GM12892 (cell line): ENCODE measurements around the gene CNOT4.

Source experiments
- POLR2A ChIP-seq: IDR thresholded peaks from 2 replicates; pipeline ENCODE4 v1.6.1; 2011; ENCODE audit warnings: low read depth, low read length, control low read depth
- POLR2AphosphoS5 ChIP-seq: IDR thresholded peaks from 2 replicates; pipeline ENCODE4 v1.6.1; 2011; ENCODE audit warnings: low read depth, low read length, control low read depth
- TAF1 ChIP-seq: IDR thresholded peaks from 2 replicates; pipeline ENCODE4 v1.6.1; 2011; ENCODE audit warnings: low read depth, mild to moderate bottlenecking, control low read depth, low read length, borderline replicate concordance

DNA sequence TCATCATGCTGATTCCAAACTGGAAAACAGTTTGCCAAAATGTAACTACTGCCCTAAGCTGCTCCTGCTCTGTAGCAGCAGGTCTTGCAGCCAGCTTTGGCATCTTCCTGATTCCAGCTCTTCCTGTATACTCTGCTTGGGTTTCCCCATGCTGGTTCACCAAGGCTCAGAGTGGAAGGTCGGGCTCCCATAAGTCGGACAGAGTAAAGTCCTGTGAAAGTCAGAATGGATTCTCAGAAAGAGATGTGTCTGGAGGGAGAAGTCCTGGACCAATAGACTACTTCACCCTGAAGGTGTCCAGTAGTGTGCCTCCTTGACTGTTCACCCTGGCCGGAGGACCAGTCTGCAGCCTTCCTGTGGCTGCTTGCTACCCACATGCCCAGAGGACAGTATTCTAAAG is 182.4 kb downstream of the CNOT4 start:
- no peak for TF ChIP-seq POLR2A
- no peak for TF ChIP-seq TAF1
- TF ChIP-seq POLR2AphosphoS5 = no peak
